HG02588 (cell line): ENCODE data around the gene CCDC91.

Experiments used
- ATAC-seq: cut with Tn5 transposase; IDR thresholded peaks from one replicate; pipeline ENCODE4 v1.9.1; 2021; ENCODE audit warnings: mild to moderate bottlenecking, moderate library complexity; ENCODE audit not compliant: unreplicated experiment

Gene CCDC91

GRCh38 chr12:28512876-28513275 lies 322.6 kb downstream of the CCDC91 start:
- ATAC-seq: no peak

DNA sequence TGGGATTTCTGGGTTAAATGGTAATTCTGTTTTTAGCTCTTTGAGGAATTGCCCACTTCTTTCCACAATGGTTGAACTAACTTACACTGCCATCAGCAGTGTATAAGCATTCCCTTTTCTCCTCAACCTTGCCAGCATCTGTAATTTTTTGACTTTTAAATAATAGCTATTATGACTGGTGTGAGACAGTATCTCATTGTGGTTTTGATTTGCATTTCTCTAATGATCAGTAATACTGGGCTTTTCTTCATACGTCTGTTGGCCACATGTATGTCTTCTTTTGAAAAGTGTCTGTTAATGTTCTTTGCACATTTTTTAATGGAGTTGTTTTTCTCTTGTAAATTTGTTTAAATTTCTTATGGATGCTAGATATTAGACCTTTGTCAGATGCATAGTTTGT lies 323.7 kb downstream of the CCDC91 start:
- no peak for ATAC-seq

DNA sequence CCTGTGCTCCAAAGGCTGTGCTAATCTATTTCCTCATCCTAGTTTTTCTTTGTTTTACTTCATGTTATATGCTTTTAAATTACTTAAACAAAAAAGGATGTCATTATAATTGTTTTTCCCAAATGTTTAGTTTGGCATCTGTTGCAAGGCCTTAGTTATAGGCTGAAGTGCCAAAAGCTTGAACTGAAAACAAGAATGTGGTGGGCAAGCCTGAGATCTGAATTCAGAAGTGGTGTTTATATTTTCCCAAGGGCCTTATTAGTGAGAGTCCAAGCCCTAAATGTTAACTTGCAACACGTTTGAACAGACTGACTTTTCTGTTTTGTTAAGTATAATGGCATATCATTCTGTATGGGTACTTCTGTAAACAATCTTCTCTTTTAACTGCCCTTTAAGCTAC lies 326.8 kb downstream of the CCDC91 start:
- ATAC-seq: no peak

DNA sequence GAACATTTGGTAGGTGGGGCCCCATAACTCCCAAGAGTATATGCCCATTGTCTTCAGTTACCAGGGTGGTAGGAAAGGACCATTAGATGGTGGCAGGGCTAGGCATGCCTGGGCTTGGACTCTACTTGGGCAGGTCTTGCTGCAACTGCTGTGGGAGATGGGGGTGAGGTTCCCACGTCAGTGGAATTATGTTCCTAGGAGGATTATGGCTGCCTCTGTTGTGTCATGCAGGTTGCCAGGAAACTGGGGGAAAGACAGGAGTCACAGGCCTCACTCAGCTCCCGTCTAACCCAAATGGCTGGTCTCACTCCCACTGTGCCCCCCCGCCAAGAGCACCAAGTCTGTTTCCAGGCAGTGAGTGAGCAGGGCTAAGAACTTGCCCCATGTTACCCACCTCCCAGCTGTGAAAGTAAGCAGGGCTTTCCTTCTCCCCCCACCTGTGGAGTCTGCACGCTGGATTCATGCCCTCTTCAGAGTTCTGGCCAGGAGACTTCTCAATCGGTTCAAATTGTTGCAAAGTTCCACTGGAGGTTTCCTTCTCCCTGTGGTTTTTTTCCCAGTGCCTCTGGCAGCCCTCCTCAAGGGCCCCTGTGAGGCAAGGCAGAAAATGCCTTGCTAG lies 337.5 kb downstream of the CCDC91 start:
- no peak for ATAC-seq

GRCh38 chr12:28535216-28535615 lies 345.0 kb downstream of the CCDC91 start:
- ATAC-seq: no peak

GRCh38 chr12:28536088-28536487 lies 345.8 kb downstream of the CCDC91 start:
- no peak for ATAC-seq

DNA sequence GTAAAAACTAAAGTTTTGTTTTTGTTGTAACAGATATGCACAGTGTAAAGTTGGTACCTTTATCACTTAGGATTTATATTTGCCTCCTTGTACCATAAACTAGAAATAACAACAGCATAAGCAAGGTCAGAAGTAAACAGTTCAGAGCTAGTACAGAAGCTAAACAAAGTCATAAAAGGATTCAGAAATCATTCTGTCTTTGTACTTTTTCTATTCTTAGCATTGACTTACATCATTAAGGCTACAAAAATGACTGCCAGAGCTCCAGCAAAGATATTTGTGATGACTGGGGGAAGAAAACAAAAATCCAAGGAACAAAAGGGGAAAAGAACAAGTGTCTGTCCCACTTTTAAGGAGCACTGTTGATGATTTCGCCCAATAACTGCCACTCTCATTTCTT lies 347.2 kb downstream of the CCDC91 start:
- ATAC-seq: no peak

DNA sequence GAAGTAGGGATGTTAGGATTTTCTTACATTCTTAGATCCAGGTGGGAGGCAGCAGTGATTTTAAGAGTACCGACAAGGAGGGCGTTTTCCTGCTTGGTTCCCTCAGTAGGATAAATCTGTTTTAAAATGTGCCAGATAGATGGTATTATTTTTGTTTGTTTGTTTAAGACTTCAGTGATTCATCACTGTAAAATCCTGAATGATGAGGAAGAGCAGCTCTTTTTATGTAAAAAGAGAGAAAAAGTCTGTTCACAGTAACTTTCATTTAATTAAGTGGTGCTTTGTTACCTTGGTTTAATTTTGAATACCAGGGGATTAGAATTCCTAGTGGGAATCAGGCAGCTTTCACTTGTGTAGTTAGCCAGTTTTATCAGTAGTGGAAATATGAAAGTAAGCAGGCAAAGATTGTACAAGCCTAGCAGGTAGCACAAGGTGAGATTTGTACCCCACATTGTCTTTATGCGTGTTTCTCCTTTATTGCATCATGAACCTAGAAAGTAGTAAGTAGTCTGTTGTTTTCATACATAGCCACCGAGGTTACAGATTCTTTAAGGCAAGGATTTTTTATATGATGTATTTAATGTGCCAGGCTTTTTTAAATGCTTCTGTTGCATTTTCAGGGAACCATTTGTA lies 349.6 kb downstream of the CCDC91 start:
- no peak for ATAC-seq

DNA sequence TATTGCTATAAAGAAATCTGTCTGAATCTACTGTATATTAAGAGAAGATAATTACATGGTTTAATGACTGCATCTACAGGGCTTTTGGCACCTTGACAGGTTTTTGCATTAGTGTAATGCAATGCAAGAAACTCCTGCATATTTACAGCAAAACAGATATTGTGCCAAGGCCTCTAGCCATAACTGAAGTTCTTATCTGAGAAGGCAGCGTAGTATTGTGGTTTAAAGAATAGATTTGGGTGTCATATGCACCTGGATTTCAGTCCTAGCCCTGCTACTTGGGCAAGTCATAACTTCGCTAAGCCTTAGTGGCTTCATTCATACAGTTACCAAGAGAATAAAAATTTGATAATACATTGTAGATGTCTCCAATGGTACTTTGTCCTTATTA lies 350.1 kb downstream of the CCDC91 start:
- ATAC-seq: no peak

DNA sequence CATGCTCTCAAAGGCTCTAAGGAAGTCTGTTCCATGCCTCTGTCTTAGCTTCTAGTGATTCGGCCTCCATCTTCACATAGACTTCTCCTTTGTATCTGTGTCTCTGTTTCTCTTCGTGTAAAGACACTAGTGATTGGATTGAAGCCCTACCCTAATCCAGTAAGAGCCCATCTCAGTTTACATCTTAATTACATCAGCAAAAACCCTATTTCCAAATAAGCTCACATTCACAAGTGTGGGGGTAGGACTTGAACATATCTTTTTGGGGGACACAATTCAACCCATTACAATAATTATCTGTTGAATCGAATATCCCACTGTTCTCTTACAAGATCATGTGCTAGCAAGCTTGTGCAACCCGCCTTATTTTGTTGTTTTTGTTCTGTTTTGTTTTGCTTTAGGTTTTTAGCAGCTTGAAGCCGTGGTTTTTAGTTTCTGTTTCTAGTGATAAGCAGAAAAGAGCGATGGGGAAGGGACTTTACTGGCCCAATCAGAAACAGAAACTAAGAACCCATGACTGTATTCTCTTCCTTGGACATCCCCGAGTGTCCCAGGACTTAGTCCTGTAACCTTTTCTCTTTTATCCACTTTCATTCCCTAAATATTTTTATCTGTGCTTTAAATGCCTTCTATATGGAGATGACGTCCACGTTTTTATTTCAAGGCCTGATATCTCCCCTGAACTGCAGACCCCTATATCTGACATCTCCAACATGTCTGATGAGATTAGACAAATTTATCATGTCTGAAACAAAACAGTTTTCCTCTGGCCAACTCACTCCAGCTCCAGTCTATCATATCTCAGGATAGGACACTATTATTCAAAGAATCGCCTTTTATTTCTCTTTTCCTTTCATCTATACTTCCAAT lies 353.0 kb downstream of the CCDC91 start:
- ATAC-seq: peak; percentile 87

DNA sequence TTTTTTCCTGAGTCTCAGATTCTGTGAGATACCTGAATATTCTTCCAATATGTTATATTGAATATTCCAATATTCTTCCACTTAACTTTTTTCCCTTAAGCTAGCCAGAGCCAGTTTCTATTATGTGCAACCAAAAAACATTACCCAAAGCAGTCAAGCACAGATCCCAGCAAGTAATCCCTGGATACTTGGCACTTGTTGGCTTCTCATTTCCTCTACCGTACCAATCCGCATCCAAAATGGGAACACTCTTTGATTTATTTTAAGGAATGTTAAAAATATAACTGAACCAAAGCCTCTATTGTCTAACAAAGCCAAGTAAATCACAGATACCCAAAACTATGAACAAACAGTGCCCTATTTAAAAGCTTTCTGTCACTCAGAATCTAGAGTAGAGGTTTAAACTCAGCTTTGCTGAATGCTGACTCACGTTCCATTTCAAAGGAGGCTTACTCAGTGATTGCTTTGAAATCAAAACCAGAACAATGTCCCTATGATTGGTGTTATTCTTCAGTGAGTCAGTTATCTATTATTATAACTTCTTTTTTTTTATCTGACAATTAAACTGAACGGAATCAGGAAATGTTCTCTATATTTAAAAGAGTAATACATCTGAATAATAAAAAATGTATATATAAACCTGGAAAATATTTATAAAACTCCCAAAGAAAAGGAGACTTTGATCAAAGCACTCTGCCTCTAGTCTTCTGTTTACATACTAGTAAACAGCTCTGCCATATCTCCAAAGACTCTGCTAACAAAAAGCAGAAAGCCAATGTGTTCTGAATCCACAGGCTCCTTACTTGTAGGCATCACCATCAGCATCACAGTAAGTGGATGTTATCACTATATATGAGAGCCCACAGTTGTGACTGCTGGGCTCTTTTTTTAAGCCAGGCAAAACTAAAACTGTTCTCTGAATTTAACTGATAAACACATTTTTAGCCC lies 360.8 kb downstream of the CCDC91 start:
- no peak for ATAC-seq

- no peak for ATAC-seq
These were observed 362.2 kb downstream of the CCDC91 start for GRCh38 chr12:28552251-28552970.

GRCh38 chr12:28555748-28556147 lies 365.5 kb downstream of the CCDC91 start:
- no peak for ATAC-seq

DNA sequence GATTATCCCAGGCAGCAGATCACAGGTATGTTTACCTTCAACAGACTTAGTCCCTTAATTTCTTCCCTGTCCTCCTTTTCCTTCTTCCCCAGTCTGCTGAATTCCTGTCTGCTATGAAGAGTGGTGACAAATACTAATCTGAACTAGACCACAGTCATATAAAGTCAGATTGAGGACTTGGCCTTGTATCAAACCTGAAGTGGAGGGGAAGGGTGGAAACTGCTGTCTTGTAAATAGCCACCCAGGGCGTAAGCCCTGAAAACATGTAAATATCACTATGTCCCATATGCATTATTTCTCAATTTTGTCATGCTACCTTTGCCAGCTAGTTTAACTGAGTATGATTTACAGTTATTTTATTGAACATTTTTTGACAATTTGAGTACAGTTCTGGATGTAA lies 368.0 kb downstream of the CCDC91 start:
- ATAC-seq: no peak

DNA sequence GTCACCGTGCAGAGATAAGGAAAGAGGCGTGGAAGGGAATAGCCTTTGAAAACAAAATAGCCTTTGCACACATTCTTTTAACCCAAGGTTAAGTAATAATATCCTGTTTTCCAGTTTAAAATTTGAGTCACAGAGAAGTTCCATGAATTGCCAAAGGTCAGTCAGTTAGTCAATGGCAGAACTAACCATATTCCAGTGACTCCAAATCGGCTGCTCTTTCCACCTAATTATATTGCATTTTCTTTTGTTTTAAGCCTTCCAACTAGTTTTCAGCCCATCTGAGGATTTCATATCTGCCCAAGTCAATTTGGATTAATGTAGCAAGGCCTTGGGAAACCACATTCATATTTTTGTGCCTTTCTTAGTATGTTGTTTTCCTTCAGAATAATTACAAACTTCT lies 373.0 kb downstream of the CCDC91 start:
- no peak for ATAC-seq

DNA sequence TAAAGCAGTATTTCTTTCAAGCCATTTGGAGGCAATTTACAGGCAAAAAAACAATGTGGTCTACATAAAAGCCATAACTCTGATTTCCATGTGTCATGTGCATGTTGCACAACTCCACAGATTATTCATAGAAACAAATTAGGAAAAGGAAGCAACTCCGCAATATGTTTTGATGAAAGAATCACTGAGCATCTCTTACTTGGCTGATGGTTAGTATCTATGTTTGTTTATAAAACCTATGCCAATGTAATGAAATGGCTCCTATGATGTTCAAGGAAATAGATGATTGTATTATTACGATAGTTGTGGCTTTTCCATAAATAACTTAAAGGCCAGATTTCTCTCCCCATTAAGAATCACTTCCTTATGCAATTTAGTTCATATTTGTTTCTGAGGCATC lies 373.7 kb downstream of the CCDC91 start:
- no peak for ATAC-seq

- no peak for ATAC-seq
These were observed 377.9 kb downstream of the CCDC91 start for GRCh38 chr12:28568118-28568517.

GRCh38 chr12:28568704-28569103 lies 378.4 kb downstream of the CCDC91 start:
- no peak for ATAC-seq

- no peak for ATAC-seq
These were observed 379.6 kb downstream of the CCDC91 start for GRCh38 chr12:28569698-28570411.

GRCh38 chr12:28570811-28571210 lies 380.6 kb downstream of the CCDC91 start:
- no peak for ATAC-seq
